KOPT-K1 (cell line): ENCODE measurements around the gene EXOC6B.
"Not testable (repeated sequence)": the region's sequence is repeated elsewhere in the genome, so short reads cannot be mapped to it uniquely, and the experiment has no call there.

Experiments used
- H3K27ac ChIP-seq: fragments of 200-600 bp; sonication (generic); 2 replicates; pipeline ENCODE4 v1.5.1; 2016; ENCODE audit warnings: antibody characterized with exemption, mild to moderate bottlenecking, low read depth, low read length; ENCODE audit not compliant: poor library complexity, severe bottlenecking
- H3K36me3 ChIP-seq: fragments of 200-600 bp; sonication (generic); 2 replicates; pipeline ENCODE4 v1.5.1; 2017; ENCODE audit warnings: antibody characterized with exemption, mild to moderate bottlenecking, low read length, moderate library complexity; ENCODE audit not compliant: insufficient read depth
- H3K9me3 ChIP-seq: fragments of 200-600 bp; sonication (generic); 2 replicates; pipeline ENCODE4 v1.5.1; 2017; ENCODE audit warnings: antibody characterized with exemption, low read length, mild to moderate bottlenecking; ENCODE audit not compliant: insufficient read depth, poor library complexity, severe bottlenecking

The EXOC6B gene

DNA sequence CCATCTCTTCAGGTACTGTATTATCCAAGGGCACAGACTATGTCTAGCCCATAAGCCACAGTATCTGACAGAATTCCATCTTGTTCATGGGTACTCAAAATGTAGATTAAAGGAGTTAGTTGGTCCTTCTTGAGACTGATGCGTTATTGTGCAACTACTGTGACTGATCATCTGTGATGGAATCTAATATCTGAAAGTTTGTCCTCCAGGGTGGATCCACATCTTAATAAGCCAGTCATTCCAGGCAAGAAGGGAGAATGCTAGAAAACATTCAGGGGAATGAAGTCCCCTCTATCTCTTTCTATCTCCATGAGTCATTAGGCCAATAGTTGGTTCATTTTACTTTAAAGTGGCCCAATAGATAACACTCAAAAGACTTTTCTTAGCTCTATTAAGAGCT is 252.6 kb downstream of the EXOC6B start:
- Histone ChIP-seq H3K27ac (no peak overlapping the region), H3K36me3 (no peaks in the 10 kb centered on the region), H3K9me3 (no peaks in the 10 kb centered on the region)

DNA sequence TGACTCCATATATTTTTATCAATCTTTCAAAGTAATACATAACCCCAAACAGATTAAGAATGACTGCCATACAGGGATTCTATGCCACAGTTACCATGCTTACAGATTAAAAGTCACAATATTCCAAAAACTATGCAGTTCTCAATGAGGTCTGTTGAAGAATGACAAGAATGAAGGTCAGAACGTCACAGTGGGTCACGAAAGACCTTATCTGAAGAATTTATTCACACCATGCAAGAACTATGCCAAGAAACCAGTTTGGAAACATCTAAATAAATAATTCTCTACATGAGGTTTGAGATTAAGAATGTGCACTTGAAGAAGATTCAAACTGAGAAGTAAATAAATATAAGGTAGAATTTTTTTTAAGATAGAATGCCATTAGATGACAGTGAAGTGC is 253.3 kb downstream of the EXOC6B start:
- Histone ChIP-seq H3K9me3 (no peaks in the 10 kb centered on the region), H3K27ac (no peak overlapping the region), H3K36me3 (no peaks in the 10 kb centered on the region)

DNA sequence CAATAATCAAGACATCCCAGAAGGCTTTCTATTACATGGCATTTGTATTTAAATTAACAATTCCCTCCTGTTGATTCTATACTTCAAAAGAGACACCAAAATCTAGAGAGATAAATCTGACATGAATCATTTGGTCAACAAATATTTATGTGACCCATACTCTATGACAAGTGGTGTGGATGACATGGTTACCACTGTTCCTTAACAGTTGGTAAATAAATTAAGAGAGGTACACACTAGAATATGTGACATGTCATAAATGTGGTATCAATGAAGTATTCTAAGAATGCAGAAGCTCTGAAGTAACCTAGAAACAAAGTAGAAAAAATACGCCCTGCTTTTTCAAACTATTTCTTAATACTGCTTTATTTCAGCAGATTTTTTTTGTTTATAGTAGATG is 255.4 kb downstream of the EXOC6B start:
- no peaks in the 10 kb centered on the region for H3K9me3 ChIP-seq
- H3K27ac ChIP-seq: no peak overlapping the region
- H3K36me3 ChIP-seq: no peaks in the 10 kb centered on the region

- no peak overlapping the region for H3K27ac ChIP-seq
- H3K9me3 ChIP-seq: no peaks in the 10 kb centered on the region
- no peaks in the 10 kb centered on the region for H3K36me3 ChIP-seq
Measured at GRCh38 chr2:72562451-72563153, 263.2 kb downstream of the EXOC6B start.

- H3K9me3 ChIP-seq: no peaks in the 10 kb centered on the region
- H3K27ac ChIP-seq: no peak overlapping the region
- H3K36me3 ChIP-seq: no peaks in the 10 kb centered on the region
Measured at GRCh38 chr2:72561621-72562318, 264.1 kb downstream of the EXOC6B start.

- Histone ChIP-seq H3K36me3 (no peaks in the 10 kb centered on the region), H3K27ac (no peak overlapping the region), H3K9me3 (peaks cover 5% of the 10 kb centered on the region)
Measured at GRCh38 chr2:72555943-72556342, 269.9 kb downstream of the EXOC6B start.

GRCh38 chr2:72555363-72555762 is 270.5 kb downstream of the EXOC6B start:
- H3K9me3 ChIP-seq, H3K27ac ChIP-seq, H3K36me3 ChIP-seq: not testable (repeated sequence)

GRCh38 chr2:72554910-72555309 is 270.9 kb downstream of the EXOC6B start:
- H3K27ac ChIP-seq, H3K36me3 ChIP-seq: not testable (repeated sequence)

GRCh38 chr2:72554381-72554780 is 271.5 kb downstream of the EXOC6B start:
- Histone ChIP-seq H3K9me3 (peaks cover 5% of the 10 kb centered on the region), H3K36me3 (no peaks in the 10 kb centered on the region), H3K27ac (no peak overlapping the region)

More at GRCh38 chr2:72554910-72555309, 270.9 kb downstream of the EXOC6B start:
- not testable (repeated sequence) for H3K9me3 ChIP-seq

DNA sequence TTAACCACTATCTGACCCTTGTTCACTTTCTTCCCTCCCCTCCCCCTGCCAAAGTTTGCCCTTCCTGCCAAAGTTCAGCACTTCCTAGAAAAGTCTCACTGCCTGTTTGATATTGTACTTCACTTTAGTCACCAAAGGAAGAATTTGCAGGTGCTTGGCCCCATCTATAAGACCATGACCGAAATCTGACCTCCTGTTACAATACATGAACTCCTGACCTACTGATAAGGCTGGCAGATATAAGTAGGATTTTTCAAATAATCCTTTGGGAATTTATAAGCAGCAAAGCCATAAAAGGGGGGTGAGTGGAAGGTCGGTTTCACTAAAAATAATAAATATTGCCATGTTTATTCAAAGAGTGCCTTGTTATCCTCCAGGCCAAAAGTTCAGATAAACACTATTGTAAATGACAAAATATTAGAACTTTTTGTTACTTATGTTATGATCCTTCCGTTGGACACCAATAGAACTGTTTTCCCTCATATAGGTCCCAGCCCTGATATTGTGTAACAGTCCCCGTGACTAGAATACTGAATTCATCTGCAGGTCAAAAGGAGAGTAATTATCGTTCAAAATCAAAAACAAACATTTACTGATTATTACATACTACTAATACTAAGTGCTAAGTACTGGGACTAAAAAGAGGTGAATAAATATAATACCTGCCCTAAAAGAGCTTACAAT is 277.6 kb downstream of the EXOC6B start:
- no peaks in the 10 kb centered on the region for H3K9me3 ChIP-seq
- no peak overlapping the region for H3K27ac ChIP-seq
- H3K36me3 ChIP-seq: no peaks in the 10 kb centered on the region

GRCh38 chr2:72545790-72546189 is 280.0 kb downstream of the EXOC6B start:
- H3K27ac ChIP-seq: no peak overlapping the region

DNA sequence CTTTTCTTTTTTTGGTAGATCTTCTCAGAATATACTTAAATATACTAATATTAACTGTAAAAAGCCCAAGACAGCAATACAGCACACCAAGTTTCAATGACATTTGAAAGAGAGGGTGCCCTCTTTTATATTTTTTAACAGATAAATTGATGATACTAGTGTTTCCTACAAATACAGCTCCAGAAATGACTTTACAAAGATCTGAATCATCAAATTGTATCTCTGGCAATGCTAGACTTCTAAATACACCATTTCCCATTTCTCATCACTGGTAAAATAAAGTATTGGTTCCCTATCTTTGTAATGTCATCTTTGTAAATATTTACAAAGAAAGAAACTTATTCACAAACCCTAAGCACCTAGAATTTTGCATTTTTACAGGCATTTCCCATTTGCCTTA is 281.3 kb downstream of the EXOC6B start:
- H3K27ac ChIP-seq: no peak overlapping the region
- no peaks in the 10 kb centered on the region for H3K9me3 ChIP-seq
- H3K36me3 ChIP-seq: no peaks in the 10 kb centered on the region

More at GRCh38 chr2:72545790-72546189, 280.0 kb downstream of the EXOC6B start:
- Histone ChIP-seq H3K9me3 (no peaks in the 10 kb centered on the region), H3K36me3 (no peaks in the 10 kb centered on the region)

DNA sequence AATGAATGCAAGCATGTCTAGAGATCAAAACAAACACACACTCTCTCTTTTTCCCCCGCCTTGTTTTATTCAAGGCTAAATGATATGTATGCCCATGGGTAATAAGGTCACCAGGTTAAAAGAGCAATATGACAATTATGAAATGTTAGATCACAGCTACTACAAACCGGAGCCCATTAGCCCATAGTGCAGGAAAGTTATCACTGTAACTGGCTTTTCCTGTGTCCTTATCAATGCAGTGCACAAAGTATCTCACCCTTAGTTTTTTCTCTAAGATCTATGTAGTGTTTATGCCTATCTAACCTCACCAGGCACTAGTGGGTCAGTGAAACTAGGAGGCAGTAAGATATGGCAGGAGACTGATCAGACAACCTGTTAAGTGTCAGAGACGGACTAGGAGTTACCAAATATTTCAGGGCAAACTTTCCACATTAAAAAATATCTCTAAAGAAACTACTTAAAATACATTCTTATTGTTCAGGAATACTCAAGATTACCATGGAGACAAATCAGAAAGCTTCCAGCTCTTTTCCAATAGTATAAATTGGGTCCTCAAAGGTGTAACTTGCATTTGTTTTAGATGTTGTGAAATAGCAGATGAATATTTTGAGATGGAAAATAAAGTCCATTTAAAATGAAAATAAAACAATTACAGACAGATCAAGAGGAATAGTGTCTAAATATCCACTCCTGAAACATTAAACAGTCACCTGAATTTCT is 282.2 kb downstream of the EXOC6B start:
- H3K36me3 ChIP-seq: no peaks in the 10 kb centered on the region
- no peak overlapping the region for H3K27ac ChIP-seq
- H3K9me3 ChIP-seq: no peaks in the 10 kb centered on the region

DNA sequence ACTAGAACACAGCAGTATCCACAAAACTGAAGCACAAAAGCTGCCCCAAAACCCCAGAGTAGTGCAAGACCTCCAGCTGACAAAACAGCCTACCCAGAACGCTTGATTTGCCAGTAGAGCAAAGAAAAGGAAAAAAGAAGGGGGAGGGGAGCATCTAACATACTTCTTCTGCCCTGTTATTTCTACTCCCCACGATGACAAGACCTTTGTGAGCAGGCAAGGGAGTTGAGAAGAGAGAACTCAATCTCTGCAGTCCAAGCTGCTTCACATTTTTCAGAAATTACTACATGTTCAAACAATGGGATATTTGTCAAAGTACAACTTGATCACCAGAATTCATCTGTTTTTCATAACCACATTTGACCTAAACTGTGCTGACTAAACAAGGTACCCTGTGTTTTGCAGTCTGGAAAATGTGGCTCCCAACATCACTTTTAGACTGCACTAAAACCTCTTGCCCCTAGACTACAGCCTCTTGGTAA is 286.7 kb downstream of the EXOC6B start:
- Histone ChIP-seq H3K36me3 (no peaks in the 10 kb centered on the region), H3K27ac (no peak overlapping the region), H3K9me3 (no peaks in the 10 kb centered on the region)

DNA sequence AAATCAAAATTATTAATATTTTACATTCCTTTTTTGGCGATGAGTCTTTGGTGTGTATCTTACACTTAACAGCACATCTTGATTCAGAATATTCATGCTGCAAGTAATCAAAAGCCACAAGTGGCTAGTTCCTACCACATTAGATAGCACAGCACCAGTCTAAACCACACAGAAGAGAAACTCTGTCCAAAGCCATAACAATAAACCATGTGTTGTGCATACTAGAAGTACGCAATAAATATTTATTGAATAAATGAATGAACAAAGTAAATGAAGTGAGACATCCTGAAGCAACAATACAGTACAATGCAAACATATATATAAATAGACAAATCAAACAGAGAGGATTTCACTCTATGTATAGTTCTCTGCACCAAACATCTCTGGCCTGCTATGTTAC is 287.3 kb downstream of the EXOC6B start:
- no peaks in the 10 kb centered on the region for H3K9me3 ChIP-seq
- H3K27ac ChIP-seq: no peak overlapping the region
- no peaks in the 10 kb centered on the region for H3K36me3 ChIP-seq
